K562 treated with DMSO at 1 percent for 24 hours (cell line): ENCODE data around the gene TAS2R39. TPM values are rescaled to one million over a fixed set of nuclear protein-coding genes. Genes with fewer than 3 reads are reported as not detected.

Experiments used
- total RNA-seq: library from RNA; unstranded; fragments of 300-600 nt; gene quantifications from 2 replicates; pipeline ENCODE4 v1.2.3, GENCODE V29; 2022; ENCODE audit warnings: low read depth; ENCODE audit not compliant: insufficient read depth

Gene TAS2R39
- total RNA-seq: not detected in 2 replicates

GRCh38 chr7:143183024-143183423 is at the start of gene TAS2R39:
TAS2R39 (plus strand) TSS chr7:143183419; CDS start chr7:143183419, 0 bp downstream.

GRCh38 chr7:143221737-143222136 is 38.5 kb downstream of the TAS2R39 start, which contains the start of gene TAS2R40:
TAS2R40 (plus strand) TSS chr7:143222037; CDS start chr7:143222079, 42 bp downstream.

Other genes with a start within 250 kb of the TAS2R39 start
- not detected in 2 replicates for gene TRPV5, start 249.7 kb upstream of the TAS2R39 start, total RNA-seq
- not detected in 2 replicates for gene LLCFC1, start 243.9 kb upstream of the TAS2R39 start, total RNA-seq
- 26.1 and 30.0 TPM in 2 replicates for gene KEL, start 221.1 kb upstream of the TAS2R39 start, total RNA-seq
- not detected in 2 replicates for gene OR9A2, start 156.3 kb upstream of the TAS2R39 start, total RNA-seq
- not detected in 2 replicates for gene OR6V1, start 131.1 kb upstream of the TAS2R39 start, total RNA-seq
- gene PIP, start 51.3 kb upstream of the TAS2R39 start, total RNA-seq: not detected in 2 replicates
- not detected in 2 replicates for gene TAS2R40, start 38.6 kb downstream of the TAS2R39 start, total RNA-seq
- 213 and 217 TPM in 2 replicates for gene GSTK1, start 80.0 kb downstream of the TAS2R39 start, total RNA-seq
- gene TMEM139, start 101.5 kb downstream of the TAS2R39 start, total RNA-seq: 1.5 and 1.7 TPM in 2 replicates
- gene CASP2, start 104.9 kb downstream of the TAS2R39 start, total RNA-seq: 31.7 and 32.5 TPM in 2 replicates
- gene CLCN1, start 132.7 kb downstream of the TAS2R39 start, total RNA-seq: 0.19 and 0.23 TPM in 2 replicates
- gene FAM131B, start 179.3 kb downstream of the TAS2R39 start, total RNA-seq: not detected in 2 replicates
- 115 and 121 TPM in 2 replicates for gene ZYX, start 197.9 kb downstream of the TAS2R39 start, total RNA-seq
- not detected in 2 replicates for gene EPHA1, start 225.4 kb downstream of the TAS2R39 start, total RNA-seq